Gastroesophageal sphincter (tissue), 3 donors: ENCODE results near the gene CLCN4.

Experiments used
- POLR2A ChIP-seq, 2 donors: fragments of 450-650 bp; IDR thresholded peaks; one replicate each; pipeline ENCODE4 v1.6.1; 2017; ENCODE audit warnings: antibody characterized with exemption in 2 of 2, mild to moderate bottlenecking in 2 of 2, moderate library complexity in 1 of 2
- TF ChIP-seq, protein P1 (sequence below), 4 experiments: fragments of 200-600 bp in 2 of 4; fragments of 450-650 bp in 2 of 4; sonication (generic) in 1 of 4; IDR thresholded peaks; one replicate each; pipeline ENCODE4 v1.5.1; 2017 to 2019; ENCODE audit warnings: antibody characterized with exemption in 4 of 4, mild to moderate bottlenecking in 2 of 4, moderate library complexity in 2 of 4

- TF ChIP-seq, protein P1, sequence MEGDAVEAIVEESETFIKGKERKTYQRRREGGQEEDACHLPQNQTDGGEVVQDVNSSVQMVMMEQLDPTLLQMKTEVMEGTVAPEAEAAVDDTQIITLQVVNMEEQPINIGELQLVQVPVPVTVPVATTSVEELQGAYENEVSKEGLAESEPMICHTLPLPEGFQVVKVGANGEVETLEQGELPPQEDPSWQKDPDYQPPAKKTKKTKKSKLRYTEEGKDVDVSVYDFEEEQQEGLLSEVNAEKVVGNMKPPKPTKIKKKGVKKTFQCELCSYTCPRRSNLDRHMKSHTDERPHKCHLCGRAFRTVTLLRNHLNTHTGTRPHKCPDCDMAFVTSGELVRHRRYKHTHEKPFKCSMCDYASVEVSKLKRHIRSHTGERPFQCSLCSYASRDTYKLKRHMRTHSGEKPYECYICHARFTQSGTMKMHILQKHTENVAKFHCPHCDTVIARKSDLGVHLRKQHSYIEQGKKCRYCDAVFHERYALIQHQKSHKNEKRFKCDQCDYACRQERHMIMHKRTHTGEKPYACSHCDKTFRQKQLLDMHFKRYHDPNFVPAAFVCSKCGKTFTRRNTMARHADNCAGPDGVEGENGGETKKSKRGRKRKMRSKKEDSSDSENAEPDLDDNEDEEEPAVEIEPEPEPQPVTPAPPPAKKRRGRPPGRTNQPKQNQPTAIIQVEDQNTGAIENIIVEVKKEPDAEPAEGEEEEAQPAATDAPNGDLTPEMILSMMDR (IDR thresholded peaks at IDR 0.05) = no peak
- no peak for TF ChIP-seq POLR2A (IDR thresholded peaks at IDR 0.05)
These were observed 4.7 kb upstream of the CLCN4 start for GRCh38 chrX:10152086-10152485.
